NCI-H69 (cell line): ENCODE measurements around the gene ACSL1.

Experiments
- DNase-seq: peaks from one replicate; lab custom pipeline; 2025; lab: John Stamatoyannopoulos, UW

Gene ACSL1

GRCh38 chr4:184719407-184719806 is 106.4 kb downstream of the ACSL1 start:
- DNase-seq: no peak

- no peak for DNase-seq
These were observed 110.2 kb downstream of the ACSL1 start for GRCh38 chr4:184715526-184715925.

GRCh38 chr4:184713887-184714286 is 111.9 kb downstream of the ACSL1 start:
- no peak for DNase-seq

GRCh38 chr4:184712322-184712721 is 113.4 kb downstream of the ACSL1 start:
- no peak for DNase-seq

- DNase-seq: no peak
These were observed 119.3 kb downstream of the ACSL1 start for GRCh38 chr4:184706453-184706852.

- no peak for DNase-seq
These were observed 120.1 kb downstream of the ACSL1 start for GRCh38 chr4:184705692-184706091.
